Activated T-cell treated with anti-CD3 and anti-CD28 coated beads, Interleukin-2, amount 50 U/mL, for 4 hours (primary cell): ENCODE results near the gene IKZF5. TPM values are rescaled to one million over a fixed set of nuclear protein-coding genes. Genes with fewer than 3 reads are reported as not detected.
A peak's percentile ranks its signal among the peaks of the same experiment; 100 is the strongest.

Experiments used
- ATAC-seq, 2 donors: fragments of 200-7000 bp; cut with Tn5 transposase; one replicate each; pipeline ENCODE4 v1.10.0; 2021
- DNase-seq: peaks from one replicate; pipeline ENCODE4 v3.0.0-alpha.2; 2020
- H3K27me3 Mint-ChIP-seq: one replicate; pipeline ENCODE4 v1.8.0; 2021; ENCODE audit warnings: low read depth, mixed read lengths
- H3K36me3 Mint-ChIP-seq: one replicate; pipeline ENCODE4 v1.8.0; 2022; ENCODE audit warnings: mixed read lengths; ENCODE audit not compliant: insufficient read depth
- H3K4me1 Mint-ChIP-seq: one replicate; pipeline ENCODE4 v1.8.0; 2021; ENCODE audit warnings: low read depth, mixed read lengths
- H3K4me3 Mint-ChIP-seq: one replicate; pipeline ENCODE4 v1.8.0; 2021; ENCODE audit warnings: mild to moderate bottlenecking, moderate library complexity, mixed read lengths
- H3K9me3 Mint-ChIP-seq: one replicate; pipeline ENCODE4 v1.8.0; 2021; ENCODE audit warnings: mixed read lengths
- total RNA-seq, 3 donors: library from RNA; stranded (reverse); gene quantifications; one replicate each; pipeline ENCODE4 v1.2.1, GENCODE V29; 2021

The IKZF5 gene
- total RNA-seq, 3 donors from 2014 or later = 18.2 to 29.6 (median 21.0) TPM

- Mint-ChIP-seq H3K4me3 (no peak overlapping the region), H3K36me3 (peaks cover under 1% of the 10 kb centered on the region)
Measured at GRCh38 chr10:123024540-123024939, 15.9 kb upstream of the IKZF5 start.

GRCh38 chr10:123021517-123021916, 12.9 kb upstream of the IKZF5 start:
- Mint-ChIP-seq H3K4me3 (no peak overlapping the region), H3K27me3 (no peaks in the 10 kb centered on the region), H3K9me3 (no peaks in the 10 kb centered on the region), H3K4me1 (peaks cover 2% of the 10 kb centered on the region), H3K36me3 (peaks cover 2% of the 10 kb centered on the region)
- DNase-seq (no peak), ATAC-seq (no peak)

More at GRCh38 chr10:123024540-123024939, 15.9 kb upstream of the IKZF5 start:
- H3K9me3 Mint-ChIP-seq = no peaks in the 10 kb centered on the region
- ATAC-seq (no peak), DNase-seq (no peak)
- no peaks in the 10 kb centered on the region for H3K27me3 Mint-ChIP-seq
- no peaks in the 10 kb centered on the region for H3K4me1 Mint-ChIP-seq

GRCh38 chr10:123019941-123020703, 11.5 kb upstream of the IKZF5 start:
- Mint-ChIP-seq H3K27me3 (no peaks in the 10 kb centered on the region), H3K9me3 (no peaks in the 10 kb centered on the region), H3K4me1 (peaks cover 2% of the 10 kb centered on the region), H3K4me3 (no peak overlapping the region), H3K36me3 (peaks cover 9% of the 10 kb centered on the region)
- ATAC-seq = no peak
- DNase-seq = no peak

- no peaks in the 10 kb centered on the region for H3K27me3 Mint-ChIP-seq
- peaks cover 12% of the 10 kb centered on the region for H3K36me3 Mint-ChIP-seq
- H3K9me3 Mint-ChIP-seq = no peaks in the 10 kb centered on the region
- ATAC-seq (no peak), DNase-seq (no peak)
- peaks cover 2% of the 10 kb centered on the region for H3K4me1 Mint-ChIP-seq
- no peak overlapping the region for H3K4me3 Mint-ChIP-seq
Measured at GRCh38 chr10:123019264-123019663, 10.7 kb upstream of the IKZF5 start.

- no peak overlapping the region for H3K4me3 Mint-ChIP-seq
- no peaks in the 10 kb centered on the region for H3K9me3 Mint-ChIP-seq
- ATAC-seq (no peak), DNase-seq (no peak)
- peaks cover 2% of the 10 kb centered on the region for H3K4me1 Mint-ChIP-seq
- no peaks in the 10 kb centered on the region for H3K27me3 Mint-ChIP-seq
- H3K36me3 Mint-ChIP-seq = peaks cover 14% of the 10 kb centered on the region
Measured at GRCh38 chr10:123018531-123018930, 9.9 kb upstream of the IKZF5 start.

GRCh38 chr10:123017421-123018165, 9.0 kb upstream of the IKZF5 start:
- ATAC-seq (no peak), DNase-seq (no peak)
- no peaks in the 10 kb centered on the region for H3K27me3 Mint-ChIP-seq
- peaks cover 14% of the 10 kb centered on the region for H3K36me3 Mint-ChIP-seq
- H3K9me3 Mint-ChIP-seq = no peaks in the 10 kb centered on the region
- no peak overlapping the region for H3K4me3 Mint-ChIP-seq
- peaks cover 2% of the 10 kb centered on the region for H3K4me1 Mint-ChIP-seq

- peaks cover 21% of the 10 kb centered on the region for H3K36me3 Mint-ChIP-seq
- H3K4me1 Mint-ChIP-seq = peaks cover 2% of the 10 kb centered on the region
- ATAC-seq (no peak), DNase-seq (no peak)
- H3K27me3 Mint-ChIP-seq = no peaks in the 10 kb centered on the region
- H3K4me3 Mint-ChIP-seq = no peak overlapping the region
- H3K9me3 Mint-ChIP-seq = no peaks in the 10 kb centered on the region
Measured at GRCh38 chr10:123016228-123016627, 7.6 kb upstream of the IKZF5 start.

GRCh38 chr10:123014772-123015171, 6.2 kb upstream of the IKZF5 start:
- H3K4me3 Mint-ChIP-seq = no peak overlapping the region
- peaks cover 13% of the 10 kb centered on the region for H3K4me1 Mint-ChIP-seq
- H3K36me3 Mint-ChIP-seq = peaks cover 21% of the 10 kb centered on the region
- no peaks in the 10 kb centered on the region for H3K27me3 Mint-ChIP-seq
- DNase-seq = no peak
- H3K9me3 Mint-ChIP-seq = no peaks in the 10 kb centered on the region
- no peak for ATAC-seq

- Mint-ChIP-seq H3K36me3 (peaks cover 21% of the 10 kb centered on the region), H3K4me3 (no peak overlapping the region), H3K27me3 (no peaks in the 10 kb centered on the region), H3K9me3 (no peaks in the 10 kb centered on the region), H3K4me1 (peaks cover 15% of the 10 kb centered on the region)
- DNase-seq (no peak), ATAC-seq (no peak)
Measured at GRCh38 chr10:123013456-123014419, 5.1 kb upstream of the IKZF5 start.

GRCh38 chr10:123011987-123012386, 3.4 kb upstream of the IKZF5 start:
- Mint-ChIP-seq H3K27me3 (no peaks in the 10 kb centered on the region), H3K36me3 (peaks cover 23% of the 10 kb centered on the region)
- ATAC-seq = no peak

GRCh38 chr10:123009105-123009820, 668 bp upstream of the IKZF5 start:
- peaks cover 15% of the 10 kb centered on the region for H3K36me3 Mint-ChIP-seq
- no peaks in the 10 kb centered on the region for H3K27me3 Mint-ChIP-seq
- DNase-seq = no peak
- H3K9me3 Mint-ChIP-seq = no peaks in the 10 kb centered on the region
- peak overlapping the region; percentile 99 for H3K4me3 Mint-ChIP-seq
- ATAC-seq = peak in 1 of 2 donors; percentile 1
- H3K4me1 Mint-ChIP-seq = peaks cover 46% of the 10 kb centered on the region

More at GRCh38 chr10:123011987-123012386, 3.4 kb upstream of the IKZF5 start:
- H3K4me1 Mint-ChIP-seq = peaks cover 25% of the 10 kb centered on the region
- no peak overlapping the region for H3K4me3 Mint-ChIP-seq
- no peaks in the 10 kb centered on the region for H3K9me3 Mint-ChIP-seq
- DNase-seq = no peak

- H3K27me3 Mint-ChIP-seq = no peaks in the 10 kb centered on the region
- peak; percentile 32 to 37 for ATAC-seq
- peak; percentile 35 for DNase-seq
- no peaks in the 10 kb centered on the region for H3K9me3 Mint-ChIP-seq
- peaks cover 51% of the 10 kb centered on the region for H3K4me1 Mint-ChIP-seq
- H3K36me3 Mint-ChIP-seq = peaks cover 12% of the 10 kb centered on the region
- H3K4me3 Mint-ChIP-seq = peak overlapping the region; percentile 99
Measured at GRCh38 chr10:123007558-123008354, 839 bp downstream of the IKZF5 start.

GRCh38 chr10:123004298-123004697, 4.3 kb downstream of the IKZF5 start:
- Mint-ChIP-seq H3K9me3 (no peaks in the 10 kb centered on the region), H3K36me3 (peaks cover 13% of the 10 kb centered on the region), H3K4me1 (peaks cover 61% of the 10 kb centered on the region), H3K27me3 (no peaks in the 10 kb centered on the region), H3K4me3 (no peak overlapping the region)
- no peak for ATAC-seq
- DNase-seq = no peak
